IPS DF 19.7 (cell line): ENCODE measurements around the gene NAT8L.

Experiments used
- DNase-seq: peaks from one replicate; pipeline ENCODE4 v3.0.0-alpha.2; 2013; ENCODE audit warnings: low read depth, low spot score

Gene NAT8L

GRCh38 chr4:2092669-2093053 lies 33.5 kb downstream of the NAT8L start:
- DNase-seq, result no peak

DNA sequence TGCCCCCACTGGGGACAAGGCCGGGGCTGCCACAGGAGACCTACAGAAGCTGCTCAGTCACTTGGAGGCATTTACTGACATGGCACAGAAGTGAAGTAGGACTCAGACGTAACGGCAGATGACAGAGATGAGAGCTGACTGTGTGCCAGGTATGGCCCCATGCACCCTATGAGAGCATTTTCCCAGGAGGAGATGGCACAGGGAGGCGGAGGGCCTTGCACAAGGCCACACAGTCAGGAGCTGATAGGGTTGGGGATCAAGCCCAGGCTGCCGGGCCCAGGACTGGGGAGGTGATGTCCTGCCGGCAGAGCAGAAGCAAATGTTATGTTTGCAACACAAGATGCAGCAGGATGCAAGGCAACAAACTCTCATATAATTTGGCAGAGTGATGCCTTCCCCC lies 34.1 kb downstream of the NAT8L start:
- DNase-seq, result no peak

DNA sequence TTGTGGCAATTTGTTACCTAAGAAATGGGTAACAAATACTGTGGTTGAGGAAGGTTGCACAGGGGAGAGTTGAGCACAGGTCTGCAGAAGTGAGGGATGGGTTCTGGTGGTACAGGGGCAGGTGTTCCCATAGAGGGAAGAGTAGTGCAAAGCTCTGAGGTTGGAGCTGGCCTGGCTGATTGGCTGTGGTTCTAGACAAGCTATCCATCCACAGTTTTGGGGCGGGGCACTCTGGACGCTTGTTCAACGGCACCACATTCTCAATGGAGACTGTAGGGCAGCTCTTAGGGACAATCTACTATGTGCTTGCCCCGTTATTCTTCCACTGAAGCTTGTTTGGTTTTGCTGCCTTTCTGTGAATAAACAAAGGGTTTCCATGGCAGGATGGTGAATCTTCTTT lies 35.4 kb downstream of the NAT8L start:
- DNase-seq, result no peak

GRCh38 chr4:2095236-2096072 lies 36.3 kb downstream of the NAT8L start:
- no peak for DNase-seq

- DNase-seq, result no peak
Observed at GRCh38 chr4:2096073-2096609, 37.0 kb downstream of the NAT8L start.

GRCh38 chr4:2101346-2102044 lies 42.4 kb downstream of the NAT8L start:
- no peak for DNase-seq

- DNase-seq, result no peak
Observed at GRCh38 chr4:2102045-2102883, 43.1 kb downstream of the NAT8L start.

GRCh38 chr4:2103127-2103842 lies 44.2 kb downstream of the NAT8L start:
- no peak for DNase-seq

GRCh38 chr4:2103843-2104547 lies 44.9 kb downstream of the NAT8L start:
- DNase-seq, result no peak

GRCh38 chr4:2104556-2105345 lies 45.6 kb downstream of the NAT8L start:
- no peak for DNase-seq

GRCh38 chr4:2105559-2105958 lies 46.4 kb downstream of the NAT8L start:
- DNase-seq, result no peak

GRCh38 chr4:2116687-2117400 lies 57.7 kb downstream of the NAT8L start:
- no peak for DNase-seq
